ENCODE data around the gene CDC40.

DNA sequence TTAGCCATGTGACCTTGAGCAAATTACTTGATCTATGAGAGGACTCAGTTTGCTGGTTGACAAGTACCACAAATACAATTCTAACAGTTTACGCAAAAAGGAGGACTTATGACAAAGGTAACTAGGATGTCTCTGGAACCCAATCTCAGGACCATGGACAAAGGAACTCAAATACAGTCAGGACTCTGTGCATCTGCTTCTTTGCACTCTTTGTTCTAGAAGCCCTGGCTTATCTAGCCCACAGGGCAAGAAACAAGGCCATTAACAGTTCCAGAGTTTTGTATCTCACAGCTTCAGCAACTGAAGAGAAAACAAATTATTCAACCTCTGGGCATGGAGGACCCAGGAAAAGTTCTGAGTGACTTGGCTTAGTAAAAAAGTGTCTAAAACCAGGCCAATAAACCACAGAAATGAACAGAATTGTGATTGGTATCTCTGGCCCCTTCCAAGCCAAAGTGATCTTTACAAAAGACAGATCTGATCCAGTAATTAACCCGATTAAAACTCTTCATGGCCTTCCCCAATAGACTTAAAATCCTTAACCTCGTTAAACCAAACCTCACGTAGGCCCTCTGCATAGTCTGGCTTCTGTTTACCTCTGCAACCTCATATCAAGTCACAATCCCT, 6.6 kb upstream of the CDC40 start:
- TF ChIP-seq SIN3A (IDR thresholded peaks at IDR 0.05; ENCODE audit: borderline replicate concordance in 2 of 2, control insufficient read depth in 1 of 2, low read depth in 2 of 2, low read length in 2 of 2): no peak
- no peak for TF ChIP-seq DNMT1 (IDR thresholded peaks at IDR 0.05)
